GM21619 (cell line): ENCODE measurements around the gene MKLN1.

Experiments
- ATAC-seq: cut with Tn5 transposase; IDR thresholded peaks from one replicate; pipeline ENCODE4 v1.9.1; 2021; ENCODE audit not compliant: unreplicated experiment

Gene MKLN1

GRCh38 chr7:131346885-131347592 is 19.4 kb downstream of the MKLN1 start:
- no peak for ATAC-seq

GRCh38 chr7:131352032-131352431 is 24.4 kb downstream of the MKLN1 start:
- no peak for ATAC-seq

- no peak for ATAC-seq
Measured at GRCh38 chr7:131354390-131354789, 26.7 kb downstream of the MKLN1 start.

GRCh38 chr7:131355917-131356777 is 28.5 kb downstream of the MKLN1 start:
- ATAC-seq: no peak

- no peak for ATAC-seq
Measured at GRCh38 chr7:131357282-131357880, 29.7 kb downstream of the MKLN1 start.

GRCh38 chr7:131358636-131359035 is 31.0 kb downstream of the MKLN1 start:
- no peak for ATAC-seq

- no peak for ATAC-seq
Measured at GRCh38 chr7:131359136-131359776, 31.6 kb downstream of the MKLN1 start.

- ATAC-seq: no peak
Measured at GRCh38 chr7:131363719-131364118, 36.0 kb downstream of the MKLN1 start.

GRCh38 chr7:131364767-131365344 is 37.2 kb downstream of the MKLN1 start:
- no peak for ATAC-seq

- no peak for ATAC-seq
Measured at GRCh38 chr7:131365838-131366237, 38.2 kb downstream of the MKLN1 start.

- ATAC-seq: no peak
Measured at GRCh38 chr7:131369354-131369753, 41.7 kb downstream of the MKLN1 start.

- ATAC-seq: peak; percentile 78
Measured at GRCh38 chr7:131370523-131370968, 42.9 kb downstream of the MKLN1 start.

- no peak for ATAC-seq
Measured at GRCh38 chr7:131371411-131371810, 43.7 kb downstream of the MKLN1 start.

GRCh38 chr7:131372554-131372953 is 44.9 kb downstream of the MKLN1 start:
- no peak for ATAC-seq

GRCh38 chr7:131374821-131375220 is 47.1 kb downstream of the MKLN1 start:
- no peak for ATAC-seq

GRCh38 chr7:131381069-131381838 is 53.6 kb downstream of the MKLN1 start:
- ATAC-seq: no peak

- ATAC-seq: no peak
Measured at GRCh38 chr7:131383417-131384285, 56.0 kb downstream of the MKLN1 start.

GRCh38 chr7:131384286-131384635 is 56.6 kb downstream of the MKLN1 start:
- ATAC-seq: no peak

- no peak for ATAC-seq
Measured at GRCh38 chr7:131385039-131385605, 57.4 kb downstream of the MKLN1 start.
